Stomach (tissue), 9 donors: Measurements from ENCODE around the gene ZMIZ2. TPM values are rescaled to one million over a fixed set of nuclear protein-coding genes. Genes with fewer than 3 reads are reported as not detected.

ENCODE experiments used
- DNase-seq, 2 donors: peaks; one replicate each; pipeline versions ENCODE4 v3.0.0 to v3.0.0-alpha.2; 2013 to 2019
- H3K27ac ChIP-seq, 5 donors: fragments of 200-600 bp in 4 of 5; sonication (generic) in 4 of 5; one replicate each; pipeline ENCODE4 v1.5.1; 2013 to 2019; ENCODE audit warnings: mild to moderate bottlenecking in 1 of 5, moderate library complexity in 1 of 5
- H3K27me3 ChIP-seq, 3 donors: fragments of 200-600 bp; sonication (generic); one replicate each; pipeline ENCODE4 v1.5.1; 2017 to 2019; ENCODE audit warnings: mixed run types in 1 of 3
- H3K36me3 ChIP-seq, 4 donors: fragments of 200-600 bp; sonication (generic); 1 replicate in 3 of 4; 2 replicates in 1 of 4; pipeline ENCODE4 v1.5.1; 2016 to 2019
- H3K4me1 ChIP-seq, 4 donors: fragments of 200-600 bp; sonication (generic); one replicate each; pipeline ENCODE4 v1.5.1; 2016 to 2019
- H3K4me3 ChIP-seq, 4 donors: fragments of 200-600 bp; sonication (generic) in 3 of 4; one replicate each; pipeline ENCODE4 v1.5.1; 2016 to 2019; ENCODE audit warnings: mild to moderate bottlenecking in 1 of 4
- H3K9me3 ChIP-seq, 4 donors: fragments of 200-600 bp; sonication (generic); one replicate each; pipeline ENCODE4 v1.5.1; 2016 to 2019
- EP300 ChIP-seq: sonication (generic); formaldehyde crosslinking; IDR thresholded peaks from one replicate; pipeline ENCODE4 v1.6.1; 2017; ENCODE audit warnings: antibody characterized with exemption
- POLR2A ChIP-seq, 4 donors: fragments of 450-650 bp; IDR thresholded peaks; one replicate each; pipeline ENCODE4 v1.6.1; 2016; ENCODE audit warnings: antibody characterized with exemption in 4 of 4, control low read depth in 2 of 4, mild to moderate bottlenecking in 1 of 4, moderate library complexity in 1 of 4
- POLR2AphosphoS5 ChIP-seq, 3 donors: sonication (generic); formaldehyde crosslinking; IDR thresholded peaks; one replicate each; pipeline ENCODE4 v1.6.1; 2016; ENCODE audit warnings: antibody characterized with exemption in 3 of 3
- WGBS, 5 donors: extraction: QIAGEN DNeasy Blood & Tissue Kit in 3 of 5; methylation state at CpG; one replicate each; pipeline versions ENCODE4 v1.1.5 to v1.1.7; 2013 to 2018; 5-methylcytosine and 5-hydroxymethylcytosine counted together
- intact Hi-C: fragments of 100-400 bp; cut with DNase I; formaldehyde crosslinking; loops from one replicate; pipeline ENCODE4 v1.15.1; 2023; ENCODE audit warnings: low total_unique reads
- polyA plus RNA-seq, 3 donors: library from polyadenylated mRNA; stranded (reverse); fragments of 200-250 nt; gene quantifications; one replicate each; pipeline ENCODE4 v1.2.3, GENCODE V29; 2013
- total RNA-seq, 5 donors: library from RNA; depleted of rRNA; stranded (reverse); fragments of >200 nt; gene quantifications; one replicate each; pipeline versions ENCODE4 v1.1.0 to v1.2.3, GENCODE V29; 2014 to 2016
- TF ChIP-seq, protein P1 (sequence below), 7 experiments: fragments of 450-650 bp in 4 of 7; fragments of 200-600 bp in 3 of 7; sonication (generic) in 3 of 7; IDR thresholded peaks; one replicate each; pipeline ENCODE4 v1.5.1; 2016 to 2019; ENCODE audit warnings: antibody characterized with exemption in 7 of 7, control low read depth in 2 of 7, mild to moderate bottlenecking in 1 of 7
- donor health status: healthy with polysubstance abuse.
- donor health status: Bipolar disorder and iron deficiency.
- donor health status: healthy.

Gene ZMIZ2
- total and polyA plus RNA-seq, 8 donors, result 14.5 to 108 (median 29.5) TPM

DNA sequence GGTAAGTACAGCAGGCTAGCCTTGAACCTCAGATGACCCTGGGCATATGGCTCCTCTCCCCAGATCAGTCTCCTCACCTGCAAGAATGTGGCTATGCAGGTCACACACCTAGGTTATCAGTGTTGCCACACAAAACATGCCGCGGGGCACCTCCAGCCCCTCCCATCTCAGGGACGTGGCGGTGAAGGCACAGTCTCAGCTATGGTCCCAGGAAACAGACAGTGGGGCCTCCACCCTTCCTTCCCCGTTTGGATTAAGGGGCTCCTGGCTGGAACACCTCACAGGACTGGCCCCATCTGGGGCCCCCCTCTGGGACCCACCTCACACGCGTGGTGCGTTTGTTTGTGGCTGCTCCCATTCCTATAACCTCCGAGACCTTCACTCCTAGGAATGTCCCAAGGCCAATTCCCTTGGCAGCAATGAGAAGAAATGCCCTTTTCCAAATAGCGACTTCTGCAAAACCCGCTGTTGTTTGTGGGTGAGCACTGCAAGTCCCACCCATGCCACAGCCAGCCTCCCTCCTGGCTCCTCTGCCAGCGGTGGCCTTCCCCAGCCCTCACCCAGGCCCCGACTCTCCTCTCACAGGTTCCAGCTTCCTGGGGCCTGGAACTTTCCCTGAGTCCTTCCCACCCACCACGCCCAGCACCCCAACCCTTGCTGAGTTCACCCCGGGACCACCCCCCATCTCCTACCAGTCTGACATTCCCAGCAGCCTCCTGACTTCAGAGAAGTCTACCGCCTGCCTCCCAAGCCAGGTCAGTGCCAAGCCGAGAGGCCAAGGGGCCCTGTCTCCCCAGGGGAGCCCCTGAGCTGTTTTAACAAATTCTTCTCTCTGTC lies 17.1 kb downstream of the ZMIZ2 start:
- no peak overlapping the region for H3K4me3 ChIP-seq
- peaks cover 65 to 73% (median 72%) of the 10 kb centered on the region in 4 donors for H3K36me3 ChIP-seq
- H3K27ac ChIP-seq, result no peak overlapping the region
- DNase-seq, result peak in 1 of 2 donors; percentile 15
- no peaks in the 10 kb centered on the region for H3K27me3 ChIP-seq
- no peaks in the 10 kb centered on the region for H3K9me3 ChIP-seq
- TF ChIP-seq POLR2AphosphoS5 (IDR thresholded peaks at IDR 0.05), result no peak
- TF ChIP-seq POLR2A (IDR thresholded peaks at IDR 0.05), result no peak
- TF ChIP-seq, protein P1, sequence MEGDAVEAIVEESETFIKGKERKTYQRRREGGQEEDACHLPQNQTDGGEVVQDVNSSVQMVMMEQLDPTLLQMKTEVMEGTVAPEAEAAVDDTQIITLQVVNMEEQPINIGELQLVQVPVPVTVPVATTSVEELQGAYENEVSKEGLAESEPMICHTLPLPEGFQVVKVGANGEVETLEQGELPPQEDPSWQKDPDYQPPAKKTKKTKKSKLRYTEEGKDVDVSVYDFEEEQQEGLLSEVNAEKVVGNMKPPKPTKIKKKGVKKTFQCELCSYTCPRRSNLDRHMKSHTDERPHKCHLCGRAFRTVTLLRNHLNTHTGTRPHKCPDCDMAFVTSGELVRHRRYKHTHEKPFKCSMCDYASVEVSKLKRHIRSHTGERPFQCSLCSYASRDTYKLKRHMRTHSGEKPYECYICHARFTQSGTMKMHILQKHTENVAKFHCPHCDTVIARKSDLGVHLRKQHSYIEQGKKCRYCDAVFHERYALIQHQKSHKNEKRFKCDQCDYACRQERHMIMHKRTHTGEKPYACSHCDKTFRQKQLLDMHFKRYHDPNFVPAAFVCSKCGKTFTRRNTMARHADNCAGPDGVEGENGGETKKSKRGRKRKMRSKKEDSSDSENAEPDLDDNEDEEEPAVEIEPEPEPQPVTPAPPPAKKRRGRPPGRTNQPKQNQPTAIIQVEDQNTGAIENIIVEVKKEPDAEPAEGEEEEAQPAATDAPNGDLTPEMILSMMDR (IDR thresholded peaks at IDR 0.05), result no peak
- TF ChIP-seq EP300, result no peak
- WGBS, 5 donors, result 71 to 91% (median 76%) methylated on average over 12 to 17 of the region's 17 CpGs
- intact Hi-C loops, result loop anchor here (10.0 kb wide), 1 partner anchor 161 kb away; the partner anchor contains the start of gene OGDH
- H3K4me1 ChIP-seq, result peaks cover 33 to 65% (median 41%) of the 10 kb centered on the region in 4 donors

DNA sequence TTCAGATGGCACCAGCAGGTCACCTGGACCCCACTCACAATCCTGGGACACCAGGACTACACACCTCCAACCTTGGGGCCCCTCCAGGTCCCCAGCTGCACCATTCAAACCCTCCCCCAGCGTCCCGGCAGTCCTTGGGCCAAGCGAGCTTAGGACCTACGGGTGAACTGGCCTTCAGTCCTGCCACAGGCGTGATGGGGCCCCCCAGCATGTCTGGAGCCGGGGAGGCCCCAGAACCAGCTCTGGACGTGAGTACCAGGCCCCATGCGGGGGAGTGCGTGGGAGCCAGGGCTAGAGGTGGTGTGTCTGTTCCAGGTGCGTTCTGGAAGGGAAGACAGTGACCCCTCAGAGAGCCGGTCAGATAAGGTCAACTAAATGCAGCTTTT lies 17.8 kb downstream of the ZMIZ2 start:
- intact Hi-C loops, result loop anchor here (10.0 kb wide), 1 partner anchor 162 kb away; the partner anchor contains the start of gene OGDH
- H3K4me3 ChIP-seq, result no peak overlapping the region
- DNase-seq, result no peak
- 89 to 94% (median 90%) methylated on average over 7 to 11 of the region's 11 CpGs for WGBS, 5 donors
- peaks cover 33 to 62% (median 41%) of the 10 kb centered on the region in 4 donors for H3K4me1 ChIP-seq
- no peak overlapping the region for H3K27ac ChIP-seq
- TF ChIP-seq EP300 (no peak), POLR2A (IDR thresholded peaks at IDR 0.05) (no peak), POLR2AphosphoS5 (IDR thresholded peaks at IDR 0.05) (no peak)
- TF ChIP-seq, protein P1 (IDR thresholded peaks at IDR 0.05), result no peak
- no peaks in the 10 kb centered on the region for H3K27me3 ChIP-seq
- no peaks in the 10 kb centered on the region for H3K9me3 ChIP-seq
- peaks cover 59 to 67% (median 66%) of the 10 kb centered on the region in 4 donors for H3K36me3 ChIP-seq

DNA sequence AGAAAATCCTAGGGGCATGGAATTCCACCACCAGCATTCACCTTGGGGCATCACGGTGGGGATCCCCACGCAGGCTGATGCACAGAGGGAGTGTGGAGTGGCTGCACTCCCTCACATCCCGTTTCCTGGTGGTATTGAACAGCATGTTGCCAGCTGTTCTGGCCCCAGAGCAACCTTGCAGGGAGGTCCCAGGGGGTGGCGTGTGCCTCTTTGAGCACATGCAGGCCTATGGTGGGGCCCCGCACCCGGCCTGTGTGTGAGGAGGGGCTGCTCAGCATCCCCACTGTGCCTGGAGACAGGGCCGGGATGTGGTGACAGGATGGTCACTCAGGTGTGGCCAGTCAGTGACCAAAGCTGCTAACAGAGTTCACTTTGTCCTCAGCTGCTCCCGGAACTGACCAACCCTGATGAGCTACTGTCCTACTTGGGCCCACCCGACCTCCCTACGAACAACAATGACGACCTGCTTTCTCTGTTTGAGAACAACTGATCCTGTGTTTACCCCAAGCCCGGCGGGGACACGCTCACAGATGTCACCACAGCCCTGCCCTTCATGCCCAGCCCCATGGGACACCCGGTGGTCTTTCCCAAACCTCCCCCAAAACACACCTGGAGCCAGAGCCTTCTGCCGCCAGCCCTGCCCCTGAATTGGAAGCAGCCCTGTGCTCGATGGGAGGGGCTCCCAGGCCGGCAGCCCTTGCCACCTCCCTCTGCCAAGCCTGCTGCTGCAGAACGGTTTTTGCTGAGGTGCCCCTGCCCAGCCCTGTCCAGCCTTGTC lies 18.7 kb downstream of the ZMIZ2 start:
- H3K27me3 ChIP-seq, result no peaks in the 10 kb centered on the region
- peak overlapping the region in 4 of 5 donors; percentile 20 to 74 (median 72) for H3K27ac ChIP-seq
- H3K4me1 ChIP-seq, result peaks cover 33 to 55% (median 39%) of the 10 kb centered on the region in 4 donors
- TF ChIP-seq EP300, result no peak
- TF ChIP-seq, protein P1 (IDR thresholded peaks at IDR 0.05), result no peak
- no peak for TF ChIP-seq POLR2AphosphoS5 (IDR thresholded peaks at IDR 0.05)
- no peak for TF ChIP-seq POLR2A (IDR thresholded peaks at IDR 0.05)
- peaks cover 51 to 58% (median 57%) of the 10 kb centered on the region in 4 donors for H3K36me3 ChIP-seq
- intact Hi-C loops, result loop anchor here (10.0 kb wide), 1 partner anchor 163 kb away; the partner anchor contains the start of gene OGDH
- H3K4me3 ChIP-seq, result no peak overlapping the region
- WGBS, 5 donors, result 66 to 79% (median 69%) methylated on average over 11 to 19 of the region's 19 CpGs
- no peaks in the 10 kb centered on the region for H3K9me3 ChIP-seq
- peak in 1 of 2 donors; percentile 32 for DNase-seq
